MM.1S (cell line): ENCODE data around the gene ZFPL1.

Experiments
- CTCF ChIP-seq: fragments of 300-600 bp; sonication (generic); IDR thresholded peaks from 2 replicates; pipeline ENCODE4 v1.5.1; 2016; ENCODE audit warnings: antibody characterized with exemption, low read length, mixed read lengths
- EZH2phosphoT487 ChIP-seq: fragments of 300-600 bp; sonication (generic); IDR thresholded peaks from 2 replicates; pipeline ENCODE4 v1.6.1; 2018; ENCODE audit warnings: antibody characterized with exemption, low read length

DNA sequence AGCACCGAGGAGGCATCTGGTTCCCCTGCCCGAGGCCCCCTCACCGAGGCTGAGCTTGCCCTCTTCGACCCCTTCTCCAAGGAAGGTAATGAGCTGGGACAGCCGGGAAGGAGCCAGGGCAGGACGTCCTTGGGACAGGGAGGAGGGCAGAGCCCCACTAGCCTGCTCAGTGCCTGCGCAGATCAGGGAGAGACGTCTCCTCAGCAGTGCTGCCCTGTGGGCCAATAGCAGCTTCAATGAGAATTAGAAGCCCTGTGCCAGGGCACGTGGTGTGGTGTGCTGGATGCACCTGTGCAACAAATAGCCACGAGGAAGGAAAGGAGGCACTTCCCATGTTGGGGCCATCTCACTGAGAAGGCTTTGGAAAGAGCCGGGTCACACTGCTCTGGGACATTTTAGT is 48.4 kb upstream of the ZFPL1 start:
- TF ChIP-seq CTCF (no peak), EZH2phosphoT487 (no peak)
